ENCODE measurements around the gene COX7A2L.

DNA sequence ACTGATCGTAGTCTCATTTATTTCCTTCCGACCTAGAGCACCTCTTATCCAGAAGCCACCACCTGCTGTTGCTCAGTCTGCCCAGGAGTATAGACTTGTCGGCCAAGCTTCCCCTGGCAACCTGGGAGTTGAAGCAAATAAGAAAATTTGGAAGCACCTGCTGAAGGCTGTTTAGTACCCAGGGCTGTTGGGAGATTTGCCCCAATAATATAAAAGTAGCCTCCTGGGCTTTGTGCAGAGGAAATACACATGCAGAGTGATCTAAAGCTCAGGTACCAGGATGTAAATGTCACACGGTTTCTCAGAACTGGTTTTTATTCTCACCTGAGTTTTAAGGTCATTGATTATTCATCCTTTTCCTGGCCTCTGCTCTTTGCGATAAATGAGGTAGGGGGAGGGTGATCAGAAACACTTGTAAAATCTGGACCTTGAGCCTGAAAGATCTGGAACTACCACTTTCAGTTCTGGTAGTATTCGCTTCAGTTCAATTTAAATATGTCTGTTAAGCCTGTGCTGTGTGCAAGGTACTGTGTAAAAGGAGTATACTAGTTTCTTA is 789 bp upstream of the COX7A2L start:
- TF ChIP-seq, protein P1, sequence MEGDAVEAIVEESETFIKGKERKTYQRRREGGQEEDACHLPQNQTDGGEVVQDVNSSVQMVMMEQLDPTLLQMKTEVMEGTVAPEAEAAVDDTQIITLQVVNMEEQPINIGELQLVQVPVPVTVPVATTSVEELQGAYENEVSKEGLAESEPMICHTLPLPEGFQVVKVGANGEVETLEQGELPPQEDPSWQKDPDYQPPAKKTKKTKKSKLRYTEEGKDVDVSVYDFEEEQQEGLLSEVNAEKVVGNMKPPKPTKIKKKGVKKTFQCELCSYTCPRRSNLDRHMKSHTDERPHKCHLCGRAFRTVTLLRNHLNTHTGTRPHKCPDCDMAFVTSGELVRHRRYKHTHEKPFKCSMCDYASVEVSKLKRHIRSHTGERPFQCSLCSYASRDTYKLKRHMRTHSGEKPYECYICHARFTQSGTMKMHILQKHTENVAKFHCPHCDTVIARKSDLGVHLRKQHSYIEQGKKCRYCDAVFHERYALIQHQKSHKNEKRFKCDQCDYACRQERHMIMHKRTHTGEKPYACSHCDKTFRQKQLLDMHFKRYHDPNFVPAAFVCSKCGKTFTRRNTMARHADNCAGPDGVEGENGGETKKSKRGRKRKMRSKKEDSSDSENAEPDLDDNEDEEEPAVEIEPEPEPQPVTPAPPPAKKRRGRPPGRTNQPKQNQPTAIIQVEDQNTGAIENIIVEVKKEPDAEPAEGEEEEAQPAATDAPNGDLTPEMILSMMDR (IDR thresholded peaks at IDR 0.05; ENCODE audit: low read depth, low read length, missing input control), result no peak
- no peak for TF ChIP-seq YY1 (IDR thresholded peaks at IDR 0.05)
- TF ChIP-seq, protein P2, sequence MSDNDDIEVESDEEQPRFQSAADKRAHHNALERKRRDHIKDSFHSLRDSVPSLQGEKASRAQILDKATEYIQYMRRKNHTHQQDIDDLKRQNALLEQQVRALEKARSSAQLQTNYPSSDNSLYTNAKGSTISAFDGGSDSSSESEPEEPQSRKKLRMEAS (IDR thresholded peaks at IDR 0.05), result no peak
